ENCODE data around the gene ARHGAP30. TPM values are rescaled to one million over a fixed set of nuclear protein-coding genes. Genes with fewer than 3 reads are reported as not detected.
"Not testable (repeated sequence)": the region's sequence is repeated elsewhere in the genome, so short reads cannot be mapped to it uniquely, and the experiment has no call there.

The ARHGAP30 gene, protein sequence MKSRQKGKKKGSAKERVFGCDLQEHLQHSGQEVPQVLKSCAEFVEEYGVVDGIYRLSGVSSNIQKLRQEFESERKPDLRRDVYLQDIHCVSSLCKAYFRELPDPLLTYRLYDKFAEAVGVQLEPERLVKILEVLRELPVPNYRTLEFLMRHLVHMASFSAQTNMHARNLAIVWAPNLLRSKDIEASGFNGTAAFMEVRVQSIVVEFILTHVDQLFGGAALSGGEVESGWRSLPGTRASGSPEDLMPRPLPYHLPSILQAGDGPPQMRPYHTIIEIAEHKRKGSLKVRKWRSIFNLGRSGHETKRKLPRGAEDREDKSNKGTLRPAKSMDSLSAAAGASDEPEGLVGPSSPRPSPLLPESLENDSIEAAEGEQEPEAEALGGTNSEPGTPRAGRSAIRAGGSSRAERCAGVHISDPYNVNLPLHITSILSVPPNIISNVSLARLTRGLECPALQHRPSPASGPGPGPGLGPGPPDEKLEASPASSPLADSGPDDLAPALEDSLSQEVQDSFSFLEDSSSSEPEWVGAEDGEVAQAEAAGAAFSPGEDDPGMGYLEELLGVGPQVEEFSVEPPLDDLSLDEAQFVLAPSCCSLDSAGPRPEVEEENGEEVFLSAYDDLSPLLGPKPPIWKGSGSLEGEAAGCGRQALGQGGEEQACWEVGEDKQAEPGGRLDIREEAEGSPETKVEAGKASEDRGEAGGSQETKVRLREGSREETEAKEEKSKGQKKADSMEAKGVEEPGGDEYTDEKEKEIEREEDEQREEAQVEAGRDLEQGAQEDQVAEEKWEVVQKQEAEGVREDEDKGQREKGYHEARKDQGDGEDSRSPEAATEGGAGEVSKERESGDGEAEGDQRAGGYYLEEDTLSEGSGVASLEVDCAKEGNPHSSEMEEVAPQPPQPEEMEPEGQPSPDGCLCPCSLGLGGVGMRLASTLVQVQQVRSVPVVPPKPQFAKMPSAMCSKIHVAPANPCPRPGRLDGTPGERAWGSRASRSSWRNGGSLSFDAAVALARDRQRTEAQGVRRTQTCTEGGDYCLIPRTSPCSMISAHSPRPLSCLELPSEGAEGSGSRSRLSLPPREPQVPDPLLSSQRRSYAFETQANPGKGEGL
- total RNA-seq, result not detected in 3 replicates
- long read RNA-seq, result 0 reads

DNA sequence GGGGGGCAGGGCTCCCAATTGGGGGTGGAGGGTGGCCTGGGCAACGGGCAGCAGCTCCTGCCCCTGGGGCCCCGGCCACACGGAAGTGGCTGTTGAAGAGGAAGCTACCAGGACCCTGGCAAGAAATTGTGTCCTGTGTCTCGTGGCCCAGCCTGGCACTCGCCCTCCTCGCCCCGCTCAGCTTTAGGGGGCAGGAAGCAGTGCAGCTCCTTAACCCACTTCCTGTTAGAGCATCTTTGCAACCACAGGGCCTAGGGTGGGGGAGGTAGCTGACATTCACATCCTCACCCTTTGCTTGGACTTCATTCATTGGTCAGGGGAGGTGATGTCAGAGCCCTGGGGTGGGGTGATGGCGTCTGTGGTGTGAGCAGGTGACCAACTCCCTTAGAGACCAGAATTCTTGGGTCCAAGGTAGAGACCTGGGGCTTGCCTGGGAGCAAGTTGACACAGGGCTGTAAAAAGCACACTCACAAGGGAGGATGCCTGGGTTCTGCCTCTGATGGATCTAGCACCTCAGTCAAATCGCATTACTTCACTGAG is at the start of gene ARHGAP30:
TSS of gene ARHGAP30 (minus strand) at position 161 of the 540 bp plus-strand sequence. CDS start 267 bp downstream, outside the sequence.
- no peaks in the 10 kb centered on the region for H3K9me3 Mint-ChIP-seq (ENCODE audit: low read depth)
- no peak within 1 kb of the TSS for H3K27ac Mint-ChIP-seq (ENCODE audit: unreplicated experiment)
- no peaks in the 10 kb centered on the region for H3K36me3 Mint-ChIP-seq (ENCODE audit: low read depth)
- no peak for DNase-seq (ENCODE audit: low spot score)
- H3K4me1 Mint-ChIP-seq (ENCODE audit: low read depth), result no peaks in the 10 kb centered on the region
- peaks cover 5% of the 10 kb centered on the region for H3K27me3 Mint-ChIP-seq (ENCODE audit: low read depth)
- no peak within 1 kb of the TSS for H3K4me3 Mint-ChIP-seq (ENCODE audit: unreplicated experiment)
- TF ChIP-seq, protein P1, sequence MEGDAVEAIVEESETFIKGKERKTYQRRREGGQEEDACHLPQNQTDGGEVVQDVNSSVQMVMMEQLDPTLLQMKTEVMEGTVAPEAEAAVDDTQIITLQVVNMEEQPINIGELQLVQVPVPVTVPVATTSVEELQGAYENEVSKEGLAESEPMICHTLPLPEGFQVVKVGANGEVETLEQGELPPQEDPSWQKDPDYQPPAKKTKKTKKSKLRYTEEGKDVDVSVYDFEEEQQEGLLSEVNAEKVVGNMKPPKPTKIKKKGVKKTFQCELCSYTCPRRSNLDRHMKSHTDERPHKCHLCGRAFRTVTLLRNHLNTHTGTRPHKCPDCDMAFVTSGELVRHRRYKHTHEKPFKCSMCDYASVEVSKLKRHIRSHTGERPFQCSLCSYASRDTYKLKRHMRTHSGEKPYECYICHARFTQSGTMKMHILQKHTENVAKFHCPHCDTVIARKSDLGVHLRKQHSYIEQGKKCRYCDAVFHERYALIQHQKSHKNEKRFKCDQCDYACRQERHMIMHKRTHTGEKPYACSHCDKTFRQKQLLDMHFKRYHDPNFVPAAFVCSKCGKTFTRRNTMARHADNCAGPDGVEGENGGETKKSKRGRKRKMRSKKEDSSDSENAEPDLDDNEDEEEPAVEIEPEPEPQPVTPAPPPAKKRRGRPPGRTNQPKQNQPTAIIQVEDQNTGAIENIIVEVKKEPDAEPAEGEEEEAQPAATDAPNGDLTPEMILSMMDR (IDR thresholded peaks at IDR 0.05), result no peak

DNA sequence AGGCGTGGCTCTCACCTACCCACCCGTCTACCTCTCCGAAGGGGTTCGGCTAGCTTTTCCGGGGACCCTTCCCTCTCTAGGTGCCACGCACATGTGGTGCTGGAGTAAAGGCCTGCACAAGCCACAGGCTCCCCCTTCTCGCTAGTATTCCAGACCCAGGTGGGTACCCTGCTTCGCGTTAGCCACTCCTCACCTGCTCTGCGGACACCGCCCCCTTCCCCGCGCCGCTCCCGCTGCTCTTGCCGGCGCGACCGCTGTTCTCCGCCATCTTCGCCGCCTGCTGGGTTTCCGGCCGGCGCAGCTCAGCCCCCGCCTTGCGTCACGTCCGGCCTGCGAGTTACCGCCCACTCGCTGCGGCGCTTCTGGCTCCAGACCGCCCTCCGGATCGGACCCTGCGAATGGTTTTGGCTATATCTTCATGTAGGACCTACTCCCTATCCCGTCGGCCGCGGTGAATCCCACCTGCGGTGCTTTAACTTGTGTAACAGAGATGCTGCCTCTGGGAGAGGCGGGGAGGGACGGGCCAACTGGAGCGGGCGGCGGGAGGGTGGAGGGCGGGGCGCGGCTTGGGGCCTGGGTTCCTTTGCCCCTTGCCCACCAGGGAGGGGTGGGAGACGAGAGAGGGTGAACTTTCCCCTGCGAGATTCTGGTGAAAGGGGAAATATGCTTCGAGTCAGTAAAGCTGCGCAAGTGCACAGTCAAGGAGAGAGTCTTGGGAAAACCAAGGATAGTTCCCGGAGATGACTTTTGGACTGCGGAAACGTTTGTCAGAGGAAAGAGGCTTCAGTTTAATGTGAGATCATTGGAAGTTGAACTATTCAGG is 48.3 kb upstream of the ARHGAP30 start, which contains the start of the genes NIT1 and PFDN2:
TSS of gene NIT1 (plus strand) at position 347 of the 823 bp plus-strand sequence. CDS start at position 419, 72 bp downstream.
TSS of gene PFDN2 (minus strand) at position 279 of the 823 bp plus-strand sequence. CDS start at position 268, 11 bp downstream.
- Mint-ChIP-seq H3K4me1 (ENCODE audit: low read depth) (peaks cover 62% of the 10 kb centered on the region), H3K27me3 (ENCODE audit: low read depth) (no peaks in the 10 kb centered on the region), H3K36me3 (ENCODE audit: low read depth) (peaks cover 19% of the 10 kb centered on the region), H3K9me3 (ENCODE audit: low read depth) (no peaks in the 10 kb centered on the region), H3K4me3 (ENCODE audit: unreplicated experiment) (peak within 1 kb of the TSS; percentile 90), H3K27ac (ENCODE audit: unreplicated experiment) (peak within 1 kb of the TSS; percentile 97)
- DNase-seq (ENCODE audit: low spot score), result peak; percentile 93
- TF ChIP-seq, protein P1 (IDR thresholded peaks at IDR 0.05), result peak; percentile 12

DNA sequence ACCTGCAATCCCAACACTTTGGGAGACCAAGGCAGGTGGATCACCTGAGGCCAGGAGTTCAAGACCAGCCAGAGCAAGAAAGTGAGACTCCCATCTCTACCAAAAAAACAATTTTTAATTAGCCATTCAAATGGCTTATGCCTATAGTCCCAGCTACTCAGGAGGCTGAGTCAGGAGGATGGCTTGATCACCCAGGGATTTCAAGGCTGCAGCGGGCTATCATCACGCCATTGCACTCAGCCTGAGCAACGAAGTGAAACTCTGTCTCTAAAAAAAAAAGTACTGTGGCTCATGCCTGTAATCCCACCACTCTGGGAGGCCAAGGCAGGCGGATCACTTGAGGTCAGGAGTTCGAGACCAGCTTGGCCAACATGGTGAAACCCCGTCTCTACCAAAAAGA is 46.3 kb upstream of the ARHGAP30 start:
- not testable (repeated sequence) for H3K36me3 Mint-ChIP-seq (ENCODE audit: low read depth); H3K27me3 Mint-ChIP-seq (ENCODE audit: low read depth); H3K9me3 Mint-ChIP-seq (ENCODE audit: low read depth); DNase-seq (ENCODE audit: low spot score)
- Mint-ChIP-seq H3K4me3 (ENCODE audit: unreplicated experiment) (peak overlapping the region; percentile 90), H3K4me1 (ENCODE audit: low read depth) (peaks cover 67% of the 10 kb centered on the region), H3K27ac (ENCODE audit: unreplicated experiment) (peak overlapping the region; percentile 97)

DNA sequence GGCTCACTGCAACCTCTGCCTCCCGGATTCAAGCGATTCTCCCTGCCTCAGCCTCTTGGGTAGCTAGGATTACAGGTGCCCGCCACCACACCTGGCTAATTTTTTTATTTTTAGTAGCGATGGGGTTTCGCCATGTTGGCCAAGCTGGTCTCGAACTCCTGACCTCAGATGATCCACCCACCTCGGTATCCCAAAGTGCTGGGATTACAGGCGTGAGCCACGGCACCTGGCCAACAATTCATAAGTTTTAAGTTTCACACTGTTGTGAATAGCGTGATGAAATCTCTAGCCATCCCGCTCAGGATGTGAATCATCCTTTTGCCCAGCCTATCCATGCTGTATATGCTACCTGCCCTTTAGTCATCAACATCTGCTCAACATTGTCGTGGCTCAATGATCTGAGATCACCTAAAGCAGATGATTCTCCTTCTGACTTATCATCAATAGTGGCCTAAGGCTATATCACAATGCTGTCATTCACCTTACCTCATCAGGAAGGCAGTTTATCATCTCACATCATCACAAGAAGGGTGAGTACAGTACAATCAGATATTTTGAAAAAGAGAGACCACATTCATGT is 45.5 kb upstream of the ARHGAP30 start:
- H3K4me1 Mint-ChIP-seq (ENCODE audit: low read depth), result peaks cover 65% of the 10 kb centered on the region
- no peaks in the 10 kb centered on the region for H3K9me3 Mint-ChIP-seq (ENCODE audit: low read depth)
- peak overlapping the region; percentile 97 for H3K27ac Mint-ChIP-seq (ENCODE audit: unreplicated experiment)
- TF ChIP-seq, protein P1 (IDR thresholded peaks at IDR 0.05), result no peak
- DNase-seq (ENCODE audit: low spot score), result no peak
- H3K36me3 Mint-ChIP-seq (ENCODE audit: low read depth), result peaks cover 3% of the 10 kb centered on the region
- H3K27me3 Mint-ChIP-seq (ENCODE audit: low read depth), result no peaks in the 10 kb centered on the region
- no peak overlapping the region for H3K4me3 Mint-ChIP-seq (ENCODE audit: unreplicated experiment)

Measured in chondrocyte (in vitro differentiated cells).